Lower lobe of right lung (tissue), 2 donors: Measurements from ENCODE around the gene PIP5K1B. TPM values are rescaled to one million over a fixed set of nuclear protein-coding genes. Genes with fewer than 3 reads are reported as not detected.

Experiments
- ATAC-seq, 2 donors: fragments of 200-7000 bp; cut with Tn5 transposase; one replicate each; pipeline ENCODE4 v1.9.1; 2020 to 2022; ENCODE audit warnings: mild to moderate bottlenecking in 2 of 2, moderate library complexity in 2 of 2
- DNase-seq: peaks from one replicate; pipeline ENCODE4 v3.0.0-alpha.2; 2020
- H3K27ac ChIP-seq: fragments of 200-600 bp; one replicate; pipeline ENCODE4 v1.8.0; 2022
- H3K27me3 ChIP-seq: fragments of 200-600 bp; one replicate; pipeline ENCODE4 v1.8.0; 2022; ENCODE audit warnings: low read depth
- H3K36me3 ChIP-seq: fragments of 200-600 bp; one replicate; pipeline ENCODE4 v1.8.0; 2022; ENCODE audit warnings: mild to moderate bottlenecking
- H3K4me1 ChIP-seq: fragments of 200-600 bp; one replicate; pipeline ENCODE4 v1.8.0; 2022
- H3K4me3 ChIP-seq: fragments of 200-600 bp; one replicate; pipeline ENCODE4 v1.8.0; 2022; ENCODE audit warnings: mild to moderate bottlenecking
- H3K9me3 ChIP-seq: fragments of 200-600 bp; one replicate; pipeline ENCODE4 v1.8.0; 2022
- CTCF ChIP-seq: fragments of 200-600 bp; IDR thresholded peaks from one replicate; pipeline ENCODE4 v1.8.0; 2022; ENCODE audit warnings: antibody characterized with exemption, mild to moderate bottlenecking
- intact Hi-C: fragments of 100-400 bp; cut with DNase I; formaldehyde crosslinking; loops from one replicate; pipeline ENCODE4 v1.11.0; 2022
- total RNA-seq: library from RNA; stranded (reverse); fragmentation: NEBNext Ultra II Directional; extraction: Animal tissue kit (Norgen Biotek cat#: 25700); gene quantifications from one replicate; pipeline ENCODE4 v1.2.1, GENCODE V29; 2021
- donor health status: DM: no; HTN: yes; CAD: no; lungs with severe emphysema.

PIP5K1B gene
- total RNA-seq, 1 donor from 2014 or later = 35.9 TPM

- TF ChIP-seq CTCF = no peak
- Histone ChIP-seq H3K4me3 (no peak overlapping the region), H3K27ac (no peak overlapping the region), H3K9me3 (no peaks in the 10 kb centered on the region), H3K4me1 (no peaks in the 10 kb centered on the region), H3K27me3 (no peaks in the 10 kb centered on the region), H3K36me3 (no peaks in the 10 kb centered on the region)
- intact Hi-C loops = no loop called here
- ATAC-seq (no peak), DNase-seq (no peak)
These were observed 200.1 kb downstream of the PIP5K1B start for GRCh38 chr9:68905129-68905528.

GRCh38 chr9:68907910-68908309 lies 202.9 kb downstream of the PIP5K1B start:
- Histone ChIP-seq H3K27me3 (no peaks in the 10 kb centered on the region), H3K36me3 (no peaks in the 10 kb centered on the region), H3K9me3 (no peaks in the 10 kb centered on the region), H3K4me3 (no peak overlapping the region), H3K4me1 (peaks cover 4% of the 10 kb centered on the region), H3K27ac (no peak overlapping the region)
- no peak for TF ChIP-seq CTCF
- ATAC-seq = no peak
- intact Hi-C loops = no loop called here
- no peak for DNase-seq

GRCh38 chr9:68912561-68912960 lies 207.5 kb downstream of the PIP5K1B start:
- ATAC-seq (no peak), DNase-seq (no peak)
- peaks cover 6% of the 10 kb centered on the region for H3K4me1 ChIP-seq
- no peak overlapping the region for H3K4me3 ChIP-seq
- no peak for TF ChIP-seq CTCF
- H3K27me3 ChIP-seq = no peaks in the 10 kb centered on the region
- intact Hi-C loops = no loop called here
- H3K27ac ChIP-seq = no peak overlapping the region
- H3K9me3 ChIP-seq = no peaks in the 10 kb centered on the region
- no peaks in the 10 kb centered on the region for H3K36me3 ChIP-seq

- intact Hi-C loops = no loop called here
- Histone ChIP-seq H3K36me3 (no peaks in the 10 kb centered on the region), H3K4me1 (peaks cover 6% of the 10 kb centered on the region), H3K27me3 (no peaks in the 10 kb centered on the region), H3K9me3 (no peaks in the 10 kb centered on the region), H3K4me3 (no peak overlapping the region), H3K27ac (no peak overlapping the region)
- ATAC-seq (no peak), DNase-seq (no peak)
- TF ChIP-seq CTCF = no peak
These were observed 208.0 kb downstream of the PIP5K1B start for GRCh38 chr9:68913054-68913453.

GRCh38 chr9:68914751-68915150 lies 209.7 kb downstream of the PIP5K1B start:
- Histone ChIP-seq H3K27ac (no peak overlapping the region), H3K9me3 (no peaks in the 10 kb centered on the region), H3K4me1 (peaks cover 9% of the 10 kb centered on the region), H3K4me3 (no peak overlapping the region), H3K36me3 (peaks cover 11% of the 10 kb centered on the region), H3K27me3 (no peaks in the 10 kb centered on the region)
- no peak for DNase-seq
- no peak for TF ChIP-seq CTCF
- no peak for ATAC-seq
- intact Hi-C loops = no loop called here

- no peak for DNase-seq
- no peak for TF ChIP-seq CTCF
- no peak overlapping the region for H3K4me3 ChIP-seq
- H3K36me3 ChIP-seq = peaks cover 20% of the 10 kb centered on the region
- H3K27me3 ChIP-seq = no peaks in the 10 kb centered on the region
- peaks cover 6% of the 10 kb centered on the region for H3K4me1 ChIP-seq
- no peaks in the 10 kb centered on the region for H3K9me3 ChIP-seq
- no peak overlapping the region for H3K27ac ChIP-seq
- intact Hi-C loops = no loop called here
- ATAC-seq = no peak
These were observed 214.6 kb downstream of the PIP5K1B start for GRCh38 chr9:68919661-68920060.
